Fibroblast of lung (primary cell): ENCODE measurements around the gene CLPTM1L. TPM values are rescaled to one million over a fixed set of nuclear protein-coding genes. Genes with fewer than 3 reads are reported as not detected.

Experiments used
- DNase-seq, 2 donors: peaks; one replicate each; pipeline versions ENCODE4 v3.0.0 to v3.0.0-alpha.2; 2010; ENCODE audit warnings: low read depth in 2 of 2
- H2AFZ ChIP-seq: 2 replicates; pipeline ENCODE4 v1.5.1; 2012; ENCODE audit warnings: low read length, control low read depth, inconsistent platforms
- H3K27ac ChIP-seq: 2 replicates; pipeline ENCODE4 v1.5.1; 2011; ENCODE audit warnings: low read length, control low read depth; ENCODE audit not compliant: insufficient read depth
- H3K27me3 ChIP-seq: 2 replicates; pipeline ENCODE4 v1.5.1; 2011; ENCODE audit warnings: mild to moderate bottlenecking, low read length; ENCODE audit not compliant: control insufficient read depth, insufficient read depth
- H3K36me3 ChIP-seq: 2 replicates; pipeline ENCODE4 v1.5.1; 2011; ENCODE audit warnings: low read length; ENCODE audit not compliant: control insufficient read depth, insufficient read depth
- H3K4me1 ChIP-seq: 2 replicates; pipeline ENCODE4 v1.5.1; 2011; ENCODE audit warnings: low read length; ENCODE audit not compliant: control insufficient read depth, insufficient read depth; ENCODE audit errors: extremely low read depth
- H3K4me2 ChIP-seq: 2 replicates; pipeline ENCODE4 v1.5.1; 2011; ENCODE audit warnings: low read length, control low read depth; ENCODE audit not compliant: insufficient read depth; ENCODE audit errors: extremely low read depth
- H3K4me3 ChIP-seq, 4 experiments: fragments of 200-600 bp in 1 of 4; sonication (generic) in 1 of 4; replicated peaks in 1 of 4; 2 replicates each; pipeline ENCODE4 v1.5.1; 2011 to 2016; ENCODE audit warnings: low read length in 4 of 4, low read depth in 3 of 4, mild to moderate bottlenecking in 3 of 4, control low read depth in 2 of 4, inconsistent platforms in 1 of 4, mixed read lengths in 1 of 4; ENCODE audit not compliant: insufficient read depth in 1 of 4; ENCODE audit errors: control extremely low read depth in 1 of 4
- H3K79me2 ChIP-seq: 2 replicates; pipeline ENCODE4 v1.5.1; 2012; ENCODE audit warnings: mild to moderate bottlenecking, low read length, inconsistent platforms; ENCODE audit not compliant: control insufficient read depth, insufficient read depth
- H3K9ac ChIP-seq: 2 replicates; pipeline ENCODE4 v1.5.1; 2011; ENCODE audit warnings: mild to moderate bottlenecking, low read length, control low read depth; ENCODE audit not compliant: insufficient read depth
- H3K9me3 ChIP-seq: 2 replicates; pipeline ENCODE4 v1.5.1; 2012; ENCODE audit warnings: low read depth, low read length; ENCODE audit not compliant: control insufficient read depth, insufficient read depth
- H4K20me1 ChIP-seq: 2 replicates; pipeline ENCODE4 v1.5.1; 2011; ENCODE audit warnings: low read length; ENCODE audit not compliant: control insufficient read depth, insufficient read depth; ENCODE audit errors: extremely low read depth
- CTCF ChIP-seq, 2 donors: IDR thresholded peaks in 1 of 2; conservative IDR thresholded peaks in 1 of 2; 1 replicate in 1 of 2; 2 replicates in 1 of 2; pipeline ENCODE4 v1.5.1; 2011 to 2012; ENCODE audit warnings: low read length in 2 of 2, control low read depth in 1 of 2, inconsistent platforms in 1 of 2, low read depth in 1 of 2, mild to moderate bottlenecking in 1 of 2
- EZH2 ChIP-seq: IDR thresholded peaks from 2 replicates; pipeline ENCODE4 v1.5.1; 2012; ENCODE audit warnings: low read length, control low read depth, mild to moderate bottlenecking; ENCODE audit errors: missing control alignments
- polyA plus RNA-seq, 2 donors: library from polyadenylated mRNA; depleted of rRNA in 1 of 2; stranded (reverse) in 1 of 2; unstranded in 1 of 2; fragments of >200 nt; gene quantifications; 2 replicates each; pipeline ENCODE4 v1.2.1, GENCODE V29; 2011 to 2012; ENCODE audit warnings: missing spikeins in 1 of 2
- total RNA-seq: library from RNA; depleted of rRNA; stranded (reverse); fragments of >200 nt; gene quantifications from 2 replicates; pipeline ENCODE4 v1.2.1, GENCODE V29; 2014

Gene CLPTM1L
- total and polyA plus RNA-seq, 2 donors (not counting 1 experiment from before 2014, with no cell fraction given), result 89.3 to 215 TPM

GRCh38 chr5:1387876-1388275 lies 43.0 kb upstream of the CLPTM1L start:
- Histone ChIP-seq H3K79me2 (no peaks in the 10 kb centered on the region), H3K4me2 (no peak overlapping the region), H3K27me3 (peaks cover 17% of the 10 kb centered on the region), H3K36me3 (no peaks in the 10 kb centered on the region), H3K27ac (no peak overlapping the region), H3K9ac (no peak overlapping the region), H4K20me1 (no peaks in the 10 kb centered on the region), H3K4me3 (no peak overlapping the region), H2AFZ (no peak overlapping the region), H3K9me3 (no peaks in the 10 kb centered on the region), H3K4me1 (no peaks in the 10 kb centered on the region)
- no peak for DNase-seq
- no peak for TF ChIP-seq CTCF (conservative IDR thresholded peaks at IDR 0.05 in 1 of 2, IDR thresholded peaks at IDR 0.05 in 1 of 2; ENCODE audit: low read depth in 1 of 2, low read length in 2 of 2)
- no peak for TF ChIP-seq EZH2

GRCh38 chr5:1387059-1387755 lies 42.3 kb upstream of the CLPTM1L start:
- Histone ChIP-seq H3K4me1 (no peaks in the 10 kb centered on the region), H3K27me3 (peaks cover 17% of the 10 kb centered on the region), H2AFZ (no peak overlapping the region), H3K4me2 (no peak overlapping the region), H3K4me3 (no peak overlapping the region), H3K9ac (no peak overlapping the region), H3K9me3 (no peaks in the 10 kb centered on the region), H3K27ac (no peak overlapping the region), H4K20me1 (no peaks in the 10 kb centered on the region), H3K79me2 (no peaks in the 10 kb centered on the region), H3K36me3 (no peaks in the 10 kb centered on the region)
- no peak for DNase-seq
- TF ChIP-seq CTCF (conservative IDR thresholded peaks at IDR 0.05 in 1 of 2, IDR thresholded peaks at IDR 0.05 in 1 of 2; ENCODE audit: low read depth in 1 of 2, low read length in 2 of 2) (no peak), EZH2 (no peak)

GRCh38 chr5:1386274-1386717 lies 41.4 kb upstream of the CLPTM1L start:
- Histone ChIP-seq H4K20me1 (no peaks in the 10 kb centered on the region), H3K27me3 (peaks cover 17% of the 10 kb centered on the region), H3K4me3 (peak overlapping the region; percentile 38 to 60 (median 49)), H2AFZ (peak overlapping the region; percentile 59), H3K4me1 (no peaks in the 10 kb centered on the region), H3K9me3 (no peaks in the 10 kb centered on the region), H3K27ac (no peak overlapping the region), H3K36me3 (no peaks in the 10 kb centered on the region), H3K79me2 (no peaks in the 10 kb centered on the region), H3K4me2 (peak overlapping the region; percentile 90), H3K9ac (peak overlapping the region; percentile 4)
- peak; percentile 7 to 21 for DNase-seq
- TF ChIP-seq CTCF (conservative IDR thresholded peaks at IDR 0.05 in 1 of 2, IDR thresholded peaks at IDR 0.05 in 1 of 2; ENCODE audit: low read depth in 1 of 2, low read length in 2 of 2), result no peak
- peak; percentile 88 for TF ChIP-seq EZH2
